HG03103 (cell line): ENCODE data around the gene CARHSP1.
A peak's percentile ranks its signal among the peaks of the same experiment; 100 is the strongest.
"Not testable (repeated sequence)": the region's sequence is repeated elsewhere in the genome, so short reads cannot be mapped to it uniquely, and the experiment has no call there.

Source experiments
- ATAC-seq: cut with Tn5 transposase; IDR thresholded peaks from one replicate; pipeline ENCODE4 v1.9.1; 2021; ENCODE audit warnings: low read depth; ENCODE audit not compliant: unreplicated experiment

The CARHSP1 gene

GRCh38 chr16:8836797-8837196 lies 32.0 kb downstream of the CARHSP1 start:
- ATAC-seq, result not testable (repeated sequence)

- ATAC-seq, result no peak
Observed at GRCh38 chr16:8832717-8833105, 36.1 kb downstream of the CARHSP1 start.

GRCh38 chr16:8831871-8832716 lies 36.7 kb downstream of the CARHSP1 start:
- no peak for ATAC-seq

GRCh38 chr16:8831450-8831849 lies 37.4 kb downstream of the CARHSP1 start:
- ATAC-seq, result no peak

- no peak for ATAC-seq
Observed at GRCh38 chr16:8828541-8829165, 40.2 kb downstream of the CARHSP1 start.

- no peak for ATAC-seq
Observed at GRCh38 chr16:8826278-8826879, 42.4 kb downstream of the CARHSP1 start.

GRCh38 chr16:8822403-8822802 lies 46.4 kb downstream of the CARHSP1 start:
- ATAC-seq, result no peak

GRCh38 chr16:8819411-8820034 lies 49.3 kb downstream of the CARHSP1 start:
- no peak for ATAC-seq

- ATAC-seq, result peak; percentile 83
Observed at GRCh38 chr16:8818504-8819270, 50.1 kb downstream of the CARHSP1 start.

GRCh38 chr16:8816967-8817655 lies 51.7 kb downstream of the CARHSP1 start:
- no peak for ATAC-seq

GRCh38 chr16:8814095-8814806 lies 54.6 kb downstream of the CARHSP1 start:
- ATAC-seq, result no peak

GRCh38 chr16:8812162-8812843 lies 56.5 kb downstream of the CARHSP1 start:
- no peak for ATAC-seq

- ATAC-seq, result no peak
Observed at GRCh38 chr16:8808613-8809353, 60.0 kb downstream of the CARHSP1 start.

- ATAC-seq, result no peak
Observed at GRCh38 chr16:8808009-8808408, 60.8 kb downstream of the CARHSP1 start.

GRCh38 chr16:8807189-8807588 lies 61.6 kb downstream of the CARHSP1 start:
- ATAC-seq, result no peak

- ATAC-seq, result no peak
Observed at GRCh38 chr16:8806272-8806983, 62.4 kb downstream of the CARHSP1 start.

- ATAC-seq, result no peak
Observed at GRCh38 chr16:8804313-8804712, 64.5 kb downstream of the CARHSP1 start.
